Measurements from ENCODE around the gene ITPKA.

DNA sequence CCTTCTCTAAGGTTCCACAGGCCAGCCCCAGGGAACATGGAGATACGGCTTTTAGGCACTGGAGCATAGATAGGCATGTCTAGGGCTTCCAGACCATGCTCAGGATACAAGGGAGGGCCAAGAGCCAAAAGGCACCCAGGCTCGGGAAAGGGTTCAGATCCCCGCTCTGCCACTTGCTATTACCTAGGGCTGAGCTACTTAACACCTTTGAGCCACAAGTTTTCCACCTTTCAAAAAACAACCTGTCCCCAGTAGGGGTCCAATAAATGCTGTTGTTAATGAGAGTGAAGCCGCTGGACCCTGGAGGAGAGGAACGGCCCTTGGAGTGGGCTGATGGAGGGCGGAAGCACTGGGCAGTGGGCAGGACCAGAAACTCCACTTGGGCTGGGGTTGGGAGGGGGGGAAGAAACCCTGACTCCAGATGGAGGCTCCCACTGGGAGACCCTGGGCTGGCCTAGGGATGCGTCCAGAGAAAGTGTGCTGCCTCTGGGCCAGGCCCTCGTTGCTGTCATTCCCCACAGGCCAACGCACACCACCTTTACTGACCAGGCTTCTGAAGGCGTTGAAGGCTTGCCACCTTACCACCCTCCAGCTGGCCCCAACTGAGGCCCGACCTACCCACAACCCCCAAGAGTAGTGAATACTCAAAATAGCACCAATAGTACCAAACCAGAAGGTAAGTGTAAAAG lies 8.6 kb upstream of the ITPKA start:
- TF ChIP-seq, protein P1, sequence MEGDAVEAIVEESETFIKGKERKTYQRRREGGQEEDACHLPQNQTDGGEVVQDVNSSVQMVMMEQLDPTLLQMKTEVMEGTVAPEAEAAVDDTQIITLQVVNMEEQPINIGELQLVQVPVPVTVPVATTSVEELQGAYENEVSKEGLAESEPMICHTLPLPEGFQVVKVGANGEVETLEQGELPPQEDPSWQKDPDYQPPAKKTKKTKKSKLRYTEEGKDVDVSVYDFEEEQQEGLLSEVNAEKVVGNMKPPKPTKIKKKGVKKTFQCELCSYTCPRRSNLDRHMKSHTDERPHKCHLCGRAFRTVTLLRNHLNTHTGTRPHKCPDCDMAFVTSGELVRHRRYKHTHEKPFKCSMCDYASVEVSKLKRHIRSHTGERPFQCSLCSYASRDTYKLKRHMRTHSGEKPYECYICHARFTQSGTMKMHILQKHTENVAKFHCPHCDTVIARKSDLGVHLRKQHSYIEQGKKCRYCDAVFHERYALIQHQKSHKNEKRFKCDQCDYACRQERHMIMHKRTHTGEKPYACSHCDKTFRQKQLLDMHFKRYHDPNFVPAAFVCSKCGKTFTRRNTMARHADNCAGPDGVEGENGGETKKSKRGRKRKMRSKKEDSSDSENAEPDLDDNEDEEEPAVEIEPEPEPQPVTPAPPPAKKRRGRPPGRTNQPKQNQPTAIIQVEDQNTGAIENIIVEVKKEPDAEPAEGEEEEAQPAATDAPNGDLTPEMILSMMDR (conservative IDR thresholded peaks at IDR 0.05; ENCODE audit: low read depth, low read length) = no peak
- no peak for TF ChIP-seq EZH2 (IDR thresholded peaks at IDR 0.05; ENCODE audit: low read length, unreplicated experiment)

All from PC-3 (cell line).